IgD-negative memory B cell (primary cell): ENCODE data around the gene SRSF5. TPM values are rescaled to one million over a fixed set of nuclear protein-coding genes. Genes with fewer than 3 reads are reported as not detected.
"Not testable (repeated sequence)": the region's sequence is repeated elsewhere in the genome, so short reads cannot be mapped to it uniquely, and the experiment has no call there.

ENCODE experiments used
- H3K27ac Mint-ChIP-seq, 3 donors: one replicate each; pipeline ENCODE4 v1.8.0; 2020 to 2022; ENCODE audit warnings: mild to moderate bottlenecking in 3 of 3, mixed read lengths in 3 of 3, moderate library complexity in 1 of 3
- H3K27me3 Mint-ChIP-seq: one replicate; pipeline ENCODE4 v1.8.0; 2021; ENCODE audit warnings: mixed read lengths
- H3K36me3 Mint-ChIP-seq: one replicate; pipeline ENCODE4 v1.8.0; 2020; ENCODE audit warnings: mild to moderate bottlenecking, mixed read lengths
- H3K4me1 Mint-ChIP-seq, 3 donors: one replicate each; pipeline ENCODE4 v1.8.0; 2020 to 2022; ENCODE audit warnings: mixed read lengths in 3 of 3, mild to moderate bottlenecking in 1 of 3
- H3K4me3 Mint-ChIP-seq, 4 donors: one replicate each; pipeline ENCODE4 v1.8.0; 2020 to 2022; ENCODE audit warnings: mild to moderate bottlenecking in 4 of 4, mixed read lengths in 4 of 4, moderate library complexity in 3 of 4
- H3K9me3 Mint-ChIP-seq, 3 donors: one replicate each; pipeline ENCODE4 v1.8.0; 2020 to 2021; ENCODE audit warnings: mixed read lengths in 3 of 3, mild to moderate bottlenecking in 1 of 3
- polyA plus RNA-seq: library from polyadenylated mRNA; unstranded; fragments of 300-500 nt; fragmentation: Illumina TruSeq; gene quantifications from one replicate; pipeline ENCODE4 v1.2.3, GENCODE V29; 2021

Gene SRSF5
- polyA plus RNA-seq, 1 donor from 2014 or later, result 1,200 TPM

GRCh38 chr14:69808919-69809808 lies 42.2 kb downstream of the SRSF5 start:
- H3K27ac Mint-ChIP-seq, result no peak overlapping the region
- no peak overlapping the region for H3K4me3 Mint-ChIP-seq
- H3K4me1 Mint-ChIP-seq, result no peaks in the 10 kb centered on the region
- peaks cover 8% of the 10 kb centered on the region for H3K27me3 Mint-ChIP-seq
- peaks cover 1% of the 10 kb centered on the region for H3K36me3 Mint-ChIP-seq
- H3K9me3 Mint-ChIP-seq, result no peaks in the 10 kb centered on the region

GRCh38 chr14:69811227-69811867 lies 44.4 kb downstream of the SRSF5 start:
- H3K27ac Mint-ChIP-seq, result peak overlapping the region in 1 of 3 donors; percentile 55

GRCh38 chr14:69811868-69812252 lies 44.9 kb downstream of the SRSF5 start:
- Mint-ChIP-seq H3K36me3 (no peaks in the 10 kb centered on the region), H3K4me3 (no peak overlapping the region), H3K27ac (no peak overlapping the region)

More at GRCh38 chr14:69811227-69811867, 44.4 kb downstream of the SRSF5 start:
- Mint-ChIP-seq H3K9me3 (no peaks in the 10 kb centered on the region), H3K4me3 (no peak overlapping the region), H3K4me1 (no peaks in the 10 kb centered on the region), H3K27me3 (peaks cover 5% of the 10 kb centered on the region), H3K36me3 (no peaks in the 10 kb centered on the region)

GRCh38 chr14:69812711-69813110 lies 45.8 kb downstream of the SRSF5 start:
- Mint-ChIP-seq H3K9me3 (no peaks in the 10 kb centered on the region), H3K27me3 (peaks cover 3% of the 10 kb centered on the region), H3K4me3 (no peak overlapping the region), H3K4me1 (no peaks in the 10 kb centered on the region), H3K36me3 (no peaks in the 10 kb centered on the region), H3K27ac (peak overlapping the region in 1 of 3 donors; percentile 7)

More at GRCh38 chr14:69811868-69812252, 44.9 kb downstream of the SRSF5 start:
- H3K9me3 Mint-ChIP-seq, result no peaks in the 10 kb centered on the region
- H3K27me3 Mint-ChIP-seq, result peaks cover 5% of the 10 kb centered on the region
- H3K4me1 Mint-ChIP-seq, result no peaks in the 10 kb centered on the region

DNA sequence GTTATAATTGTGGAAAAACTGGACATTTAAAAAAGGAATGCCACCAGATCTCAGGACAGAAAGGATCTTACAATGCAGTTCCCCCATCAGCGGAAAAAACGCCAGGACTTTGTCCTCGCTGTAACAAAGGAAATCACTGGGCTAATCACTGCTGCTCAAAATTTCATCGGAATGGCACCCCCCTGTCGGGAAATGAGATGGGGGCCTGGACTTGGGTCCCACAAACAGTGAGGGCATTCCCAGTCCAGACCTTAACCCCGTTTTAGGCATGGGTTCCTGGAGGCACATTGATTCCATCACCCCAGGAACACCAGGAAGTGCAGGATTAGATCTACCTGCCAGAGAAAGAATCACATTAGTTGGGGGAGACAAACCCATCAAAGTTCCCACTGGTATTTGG lies 46.4 kb downstream of the SRSF5 start:
- not testable (repeated sequence) for H3K9me3 Mint-ChIP-seq, H3K36me3 Mint-ChIP-seq

GRCh38 chr14:69814397-69814796 lies 47.5 kb downstream of the SRSF5 start:
- Mint-ChIP-seq H3K4me3 (no peak overlapping the region), H3K27ac (no peak overlapping the region), H3K9me3 (no peaks in the 10 kb centered on the region), H3K4me1 (peaks cover 0 to 2% (median 0%) of the 10 kb centered on the region in 3 donors), H3K36me3 (no peaks in the 10 kb centered on the region), H3K27me3 (peaks cover 3% of the 10 kb centered on the region)

More for the DNA sequence above, 46.4 kb downstream of the SRSF5 start:
- not testable (repeated sequence) for H3K27me3 Mint-ChIP-seq, H3K4me3 Mint-ChIP-seq, H3K27ac Mint-ChIP-seq, H3K4me1 Mint-ChIP-seq

DNA sequence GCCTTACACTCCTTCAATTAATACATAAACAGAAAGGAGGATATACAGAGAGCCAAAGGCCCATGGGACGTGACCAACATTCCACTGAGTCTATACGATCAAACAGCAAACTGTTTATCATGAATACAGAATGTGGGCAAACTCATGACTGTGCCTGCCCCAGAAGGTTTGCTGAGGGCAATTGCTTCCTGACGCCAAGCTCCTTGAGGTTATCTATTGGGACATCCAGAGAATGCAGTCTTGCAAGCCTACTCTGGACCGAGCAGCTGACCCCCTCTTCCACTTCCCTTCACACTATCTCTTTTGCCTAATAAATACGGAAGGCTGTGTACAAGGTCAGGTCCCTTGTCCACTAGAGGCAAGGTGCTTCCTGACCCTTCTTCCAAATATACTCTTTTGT lies 48.6 kb downstream of the SRSF5 start:
- H3K36me3 Mint-ChIP-seq, result no peaks in the 10 kb centered on the region
- H3K27me3 Mint-ChIP-seq, result peaks cover 1% of the 10 kb centered on the region
- H3K4me3 Mint-ChIP-seq, result no peak overlapping the region

DNA sequence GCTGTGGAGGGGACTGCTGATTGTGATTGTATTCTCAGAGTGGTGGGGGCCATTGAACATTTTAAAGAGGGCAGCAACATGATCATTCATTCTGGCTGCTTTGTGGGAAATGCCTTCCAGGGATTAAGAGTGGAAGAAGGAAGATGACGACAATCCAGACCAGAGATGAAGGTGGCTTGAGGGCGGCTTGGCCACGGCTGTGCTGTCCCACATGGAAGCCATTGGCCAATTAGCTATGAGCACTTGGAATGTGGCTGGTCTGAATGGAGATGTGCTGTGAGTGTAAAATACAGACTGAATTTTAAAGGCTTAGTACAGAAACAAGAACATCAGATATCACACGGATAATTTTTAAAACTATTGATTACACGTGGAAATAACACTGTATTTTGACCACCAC lies 49.3 kb downstream of the SRSF5 start:
- H3K4me3 Mint-ChIP-seq, result no peak overlapping the region
- H3K36me3 Mint-ChIP-seq, result no peaks in the 10 kb centered on the region
- H3K4me1 Mint-ChIP-seq, result peaks cover 0 to 2% (median 0%) of the 10 kb centered on the region in 3 donors
- no peaks in the 10 kb centered on the region for H3K27me3 Mint-ChIP-seq
- no peak overlapping the region for H3K27ac Mint-ChIP-seq
- no peaks in the 10 kb centered on the region for H3K9me3 Mint-ChIP-seq

More for the DNA sequence above, 48.6 kb downstream of the SRSF5 start:
- Mint-ChIP-seq H3K27ac (no peak overlapping the region), H3K9me3 (no peaks in the 10 kb centered on the region), H3K4me1 (peaks cover 0 to 2% (median 0%) of the 10 kb centered on the region in 3 donors)

DNA sequence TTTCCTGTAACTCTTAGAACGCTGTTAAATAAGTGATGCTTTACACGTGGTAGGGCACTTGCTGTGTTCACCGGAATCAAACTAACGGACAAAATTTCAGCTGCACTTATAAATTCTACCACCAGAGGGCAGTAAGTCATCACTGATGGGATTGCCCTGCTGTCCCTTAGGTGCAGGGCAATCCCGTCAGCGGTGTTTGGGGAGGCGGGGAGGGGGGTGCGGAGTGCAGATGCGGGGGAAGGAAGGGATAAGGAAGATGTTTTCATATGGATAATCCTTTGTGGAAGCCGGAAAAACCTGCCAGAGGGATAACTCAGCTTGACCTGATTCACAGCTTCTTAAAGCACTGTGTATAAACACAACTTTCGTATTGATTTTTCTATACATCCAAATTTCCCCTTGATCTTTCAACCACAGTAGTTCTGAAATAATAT lies 51.8 kb downstream of the SRSF5 start:
- Mint-ChIP-seq H3K27me3 (peaks cover 2% of the 10 kb centered on the region), H3K4me3 (no peak overlapping the region), H3K4me1 (peaks cover 0 to 2% (median 0%) of the 10 kb centered on the region in 3 donors), H3K36me3 (no peaks in the 10 kb centered on the region), H3K27ac (no peak overlapping the region), H3K9me3 (no peaks in the 10 kb centered on the region)

- no peaks in the 10 kb centered on the region for H3K36me3 Mint-ChIP-seq
- H3K4me3 Mint-ChIP-seq, result no peak overlapping the region
- no peaks in the 10 kb centered on the region for H3K9me3 Mint-ChIP-seq
- H3K27me3 Mint-ChIP-seq, result peaks cover 2% of the 10 kb centered on the region
- H3K4me1 Mint-ChIP-seq, result peaks cover 0 to 2% (median 0%) of the 10 kb centered on the region in 3 donors
- H3K27ac Mint-ChIP-seq, result no peak overlapping the region
Measured at GRCh38 chr14:69819607-69820006, 52.7 kb downstream of the SRSF5 start.

- no peaks in the 10 kb centered on the region for H3K36me3 Mint-ChIP-seq
- H3K4me3 Mint-ChIP-seq, result no peak overlapping the region
- H3K27me3 Mint-ChIP-seq, result peaks cover 2% of the 10 kb centered on the region
- H3K4me1 Mint-ChIP-seq, result peaks cover 0 to 2% (median 0%) of the 10 kb centered on the region in 3 donors
- H3K9me3 Mint-ChIP-seq, result no peaks in the 10 kb centered on the region
- H3K27ac Mint-ChIP-seq, result no peak overlapping the region
Measured at GRCh38 chr14:69820991-69821390, 54.0 kb downstream of the SRSF5 start.

Other genes starting within 250 kb of the SRSF5 start
- not detected for gene CCDC177, start 192.3 kb upstream of the SRSF5 start, polyA plus RNA-seq
- 14.3 TPM for gene SUSD6, start 155.5 kb upstream of the SRSF5 start, polyA plus RNA-seq
- not detected for gene SLC10A1, start 30.1 kb downstream of the SRSF5 start, polyA plus RNA-seq
- gene SMOC1, start 112.3 kb downstream of the SRSF5 start, polyA plus RNA-seq, result not detected